Measurements from ENCODE around the gene TOPBP1. TPM values are rescaled to one million over a fixed set of nuclear protein-coding genes. Genes with fewer than 3 reads are reported as not detected.
"Not testable (repeated sequence)": the region's sequence is repeated elsewhere in the genome, so short reads cannot be mapped to it uniquely, and the experiment has no call there.

The TOPBP1 gene
- total RNA-seq, 4 donors from 2014 or later: 13.5 to 64.7 (median 32.2) TPM

DNA sequence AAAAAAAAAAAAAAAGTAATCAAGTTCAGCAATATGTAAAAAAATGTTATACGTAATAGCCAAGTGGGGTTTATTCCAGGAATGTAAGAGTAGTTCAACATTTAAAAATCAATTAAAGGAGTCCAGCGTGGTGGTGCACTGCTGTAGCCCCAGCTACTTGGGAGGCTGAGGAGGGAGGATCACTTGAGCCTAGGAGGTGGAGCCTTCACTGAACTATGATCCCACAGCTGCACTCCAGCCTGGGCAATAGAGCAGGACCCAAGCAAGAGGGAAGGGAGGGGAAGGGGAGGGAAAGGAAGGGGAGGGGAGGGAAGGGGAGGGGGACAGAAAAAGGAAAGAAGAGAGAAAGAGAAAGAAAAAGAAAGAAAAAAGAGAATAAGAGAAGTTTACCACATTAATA is 10.7 kb upstream of the TOPBP1 start:
- intact Hi-C loops (cut with DNase I; ENCODE audit: low total_unique reads) (no loop called here), in situ Hi-C loops (cut with MboI; ENCODE audit: low pct_ligation_motif_present in 1 of 4, low pct_unique_long_range_greater_than_20kb in 1 of 4, low sequenced_read_pairs in 3 of 4) (no loop called here)
- Histone ChIP-seq H3K27me3 (peaks cover 40% of the 10 kb centered on the region), H3K27ac (no peak overlapping the region), H3K4me3 (no peak overlapping the region), H3K36me3 (no peaks in the 10 kb centered on the region), H3K9me3 (no peaks in the 10 kb centered on the region), H3K4me1 (no peaks in the 10 kb centered on the region)
- TF ChIP-seq POLR2A (IDR thresholded peaks at IDR 0.05) (no peak), EP300 (IDR thresholded peaks at IDR 0.05; ENCODE audit: low read depth) (no peak), POLR2AphosphoS5 (IDR thresholded peaks at IDR 0.05) (no peak), CTCF (IDR thresholded peaks at IDR 0.05) (no peak)
- 84% methylated on average over 2 of the region's 2 CpGs for WGBS, 2 donors (ENCODE audit: low coverage in 1 of 2)
- no peak for DNase-seq

GRCh38 chr3:133670525-133670995 is 8.8 kb upstream of the TOPBP1 start:
- 80 to 100% methylated on average over 1 to 3 of the region's 3 CpGs for WGBS, 2 donors (ENCODE audit: low coverage in 1 of 2)
- no peak overlapping the region for H3K27ac ChIP-seq

GRCh38 chr3:133669949-133670524 is 8.3 kb upstream of the TOPBP1 start:
- WGBS, 2 donors (ENCODE audit: low coverage in 1 of 2): 68 to 70% methylated on average over 3 to 4 of the region's 4 CpGs
- no peaks in the 10 kb centered on the region for H3K36me3 ChIP-seq
- no peak for TF ChIP-seq POLR2AphosphoS5 (IDR thresholded peaks at IDR 0.05)
- no peak for TF ChIP-seq POLR2A (IDR thresholded peaks at IDR 0.05)
- TF ChIP-seq CTCF (IDR thresholded peaks at IDR 0.05): no peak
- no peak for TF ChIP-seq EP300 (IDR thresholded peaks at IDR 0.05; ENCODE audit: low read depth)
- no peak overlapping the region for H3K4me3 ChIP-seq
- peaks cover 24% of the 10 kb centered on the region for H3K27me3 ChIP-seq
- no peaks in the 10 kb centered on the region for H3K9me3 ChIP-seq
- intact Hi-C loops (cut with DNase I; ENCODE audit: low total_unique reads): no loop called here
- H3K4me1 ChIP-seq: no peaks in the 10 kb centered on the region
- in situ Hi-C loops (cut with MboI; ENCODE audit: low pct_ligation_motif_present in 1 of 4, low pct_unique_long_range_greater_than_20kb in 1 of 4, low sequenced_read_pairs in 3 of 4): loop anchor here in 1 of 4 donors (10.0 kb wide), 1 partner anchor 255 kb away; no protein-coding TSS in a partner anchor
- no peak for DNase-seq
- H3K27ac ChIP-seq: no peak overlapping the region

More at GRCh38 chr3:133670525-133670995, 8.8 kb upstream of the TOPBP1 start:
- Histone ChIP-seq H3K36me3 (no peaks in the 10 kb centered on the region), H3K4me1 (no peaks in the 10 kb centered on the region), H3K9me3 (no peaks in the 10 kb centered on the region), H3K27me3 (peaks cover 30% of the 10 kb centered on the region), H3K4me3 (no peak overlapping the region)
- in situ Hi-C loops (cut with MboI; ENCODE audit: low pct_ligation_motif_present in 1 of 4, low pct_unique_long_range_greater_than_20kb in 1 of 4, low sequenced_read_pairs in 3 of 4) (no loop called here), intact Hi-C loops (cut with DNase I; ENCODE audit: low total_unique reads) (no loop called here)
- no peak for TF ChIP-seq CTCF (IDR thresholded peaks at IDR 0.05)
- no peak for TF ChIP-seq POLR2A (IDR thresholded peaks at IDR 0.05)
- no peak for TF ChIP-seq POLR2AphosphoS5 (IDR thresholded peaks at IDR 0.05)
- no peak for TF ChIP-seq EP300 (IDR thresholded peaks at IDR 0.05; ENCODE audit: low read depth)
- no peak for DNase-seq

DNA sequence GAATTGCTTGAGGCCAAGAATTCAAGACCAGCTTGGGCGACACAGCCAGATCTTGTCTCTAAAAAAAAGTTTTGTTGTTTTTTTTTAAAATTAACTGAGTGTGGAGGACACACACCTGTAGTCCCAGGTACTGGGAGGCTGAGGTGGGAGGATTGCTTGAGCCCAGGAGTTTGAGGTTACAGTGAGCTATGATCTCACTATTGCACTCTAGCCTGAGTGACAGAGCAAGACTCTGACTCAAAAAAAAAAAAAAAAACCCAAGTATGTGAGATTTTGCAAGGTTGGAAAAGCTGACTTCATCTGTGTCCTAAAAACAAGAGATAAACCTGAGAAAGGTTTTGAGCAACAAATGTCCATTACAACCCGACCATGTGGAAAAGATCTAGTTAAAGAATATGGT is 5.4 kb upstream of the TOPBP1 start:
- Histone ChIP-seq H3K9me3 (no peaks in the 10 kb centered on the region), H3K27ac (no peak overlapping the region), H3K36me3 (no peaks in the 10 kb centered on the region), H3K4me1 (peaks cover 0 to 8% (median 8%) of the 10 kb centered on the region in 4 donors), H3K27me3 (no peaks in the 10 kb centered on the region), H3K4me3 (no peak overlapping the region)
- in situ Hi-C loops (cut with MboI; ENCODE audit: low pct_ligation_motif_present in 1 of 4, low pct_unique_long_range_greater_than_20kb in 1 of 4, low sequenced_read_pairs in 3 of 4) (loop anchor here in 1 of 4 donors (10.0 kb wide), 1 partner anchor 258 kb away; no protein-coding TSS in a partner anchor), intact Hi-C loops (cut with DNase I; ENCODE audit: low total_unique reads) (no loop called here)
- no peak for DNase-seq
- TF ChIP-seq POLR2AphosphoS5 (IDR thresholded peaks at IDR 0.05) (no peak), CTCF (IDR thresholded peaks at IDR 0.05) (no peak), POLR2A (IDR thresholded peaks at IDR 0.05) (no peak), EP300 (IDR thresholded peaks at IDR 0.05; ENCODE audit: low read depth) (no peak)
- 67 to 89% methylated on average over 1 to 2 of the region's 2 CpGs for WGBS, 2 donors (ENCODE audit: low coverage in 1 of 2)

DNA sequence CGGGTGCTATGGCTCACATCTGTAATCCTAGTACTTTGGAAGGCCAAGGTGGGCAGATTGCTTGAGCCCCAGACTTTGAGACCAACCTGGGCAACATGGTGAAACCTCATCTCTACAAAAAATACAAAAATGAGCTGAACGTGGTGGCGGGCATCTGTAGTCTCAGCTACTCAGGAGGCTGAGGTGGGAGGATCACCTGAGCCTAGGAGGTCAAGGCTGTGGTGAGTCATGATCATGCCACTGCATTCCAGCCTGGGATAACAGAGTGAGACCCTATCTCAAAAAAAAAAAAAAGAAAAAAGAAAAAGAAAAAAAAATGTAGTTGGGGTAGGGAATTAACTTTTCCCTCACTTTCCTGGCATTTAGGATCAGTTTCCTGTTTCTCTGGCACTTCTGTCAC is 3.4 kb upstream of the TOPBP1 start:
- intact Hi-C loops (cut with DNase I; ENCODE audit: low total_unique reads); H3K9me3 ChIP-seq; H3K4me3 ChIP-seq; H3K27ac ChIP-seq; H3K27me3 ChIP-seq; H3K36me3 ChIP-seq; DNase-seq: not testable (repeated sequence)
- in situ Hi-C loops (cut with MboI; ENCODE audit: low pct_ligation_motif_present in 1 of 4, low pct_unique_long_range_greater_than_20kb in 1 of 4, low sequenced_read_pairs in 3 of 4): loop anchor here in 1 of 4 donors (10.0 kb wide), 1 partner anchor 260 kb away; no protein-coding TSS in a partner anchor
- H3K4me1 ChIP-seq: peaks cover 0 to 19% (median 10%) of the 10 kb centered on the region in 4 donors
- 88% methylated on average over 3 of the region's 3 CpGs; no CpG with 5 or more reads in 1 of the 2 donors for WGBS, 2 donors (ENCODE audit: low coverage in 1 of 2)
